GM18502 (cell line): ENCODE results near the gene TRPC4.

ENCODE experiments used
- ATAC-seq: cut with Tn5 transposase; IDR thresholded peaks from one replicate; pipeline ENCODE4 v1.9.1; 2021; ENCODE audit warnings: mild to moderate bottlenecking; ENCODE audit not compliant: unreplicated experiment, poor library complexity

Gene TRPC4

GRCh38 chr13:37666036-37666435, 203.5 kb downstream of the TRPC4 start:
- ATAC-seq, result no peak

GRCh38 chr13:37665420-37665819, 204.2 kb downstream of the TRPC4 start:
- no peak for ATAC-seq

GRCh38 chr13:37663724-37664123, 205.8 kb downstream of the TRPC4 start:
- ATAC-seq, result no peak

- no peak for ATAC-seq
Measured at GRCh38 chr13:37662624-37663023, 206.9 kb downstream of the TRPC4 start.

- no peak for ATAC-seq
Measured at GRCh38 chr13:37657956-37658355, 211.6 kb downstream of the TRPC4 start.

- no peak for ATAC-seq
Measured at GRCh38 chr13:37657134-37657533, 212.4 kb downstream of the TRPC4 start.

- ATAC-seq, result no peak
Measured at GRCh38 chr13:37656247-37656940, 213.2 kb downstream of the TRPC4 start.

GRCh38 chr13:37652596-37652995, 217.0 kb downstream of the TRPC4 start:
- no peak for ATAC-seq

GRCh38 chr13:37651891-37652290, 217.7 kb downstream of the TRPC4 start:
- no peak for ATAC-seq

GRCh38 chr13:37648609-37649008, 221.0 kb downstream of the TRPC4 start:
- ATAC-seq, result no peak

- ATAC-seq, result no peak
Measured at GRCh38 chr13:37647031-37647650, 222.4 kb downstream of the TRPC4 start.

- no peak for ATAC-seq
Measured at GRCh38 chr13:37646531-37646930, 223.0 kb downstream of the TRPC4 start.

- ATAC-seq, result no peak
Measured at GRCh38 chr13:37645181-37645740, 224.3 kb downstream of the TRPC4 start.

- no peak for ATAC-seq
Measured at GRCh38 chr13:37641391-37641790, 228.2 kb downstream of the TRPC4 start.

- no peak for ATAC-seq
Measured at GRCh38 chr13:37640499-37640898, 229.1 kb downstream of the TRPC4 start.

GRCh38 chr13:37636701-37637100, 232.9 kb downstream of the TRPC4 start:
- ATAC-seq, result no peak

GRCh38 chr13:37632294-37632693, 237.3 kb downstream of the TRPC4 start:
- no peak for ATAC-seq

- ATAC-seq, result no peak
Measured at GRCh38 chr13:37627428-37627827, 242.1 kb downstream of the TRPC4 start.

- ATAC-seq, result no peak
Measured at GRCh38 chr13:37621811-37622361, 247.7 kb downstream of the TRPC4 start.

GRCh38 chr13:37618554-37618953, 251.0 kb downstream of the TRPC4 start:
- ATAC-seq, result no peak

GRCh38 chr13:37617173-37617572, 252.4 kb downstream of the TRPC4 start:
- ATAC-seq, result no peak

GRCh38 chr13:37616131-37616530, 253.4 kb downstream of the TRPC4 start:
- no peak for ATAC-seq
